Hematopoietic multipotent progenitor cell treated with erythropoietin and hydrocortisone succinate and interleukin-3 and kit ligand, for 6 days (in vitro differentiated cells): Measurements from ENCODE around the gene UBA52.

Experiments used
- DNase-seq: peaks from one replicate; pipeline ENCODE4 v3.0.0-alpha.2; 2015

Gene UBA52

DNA sequence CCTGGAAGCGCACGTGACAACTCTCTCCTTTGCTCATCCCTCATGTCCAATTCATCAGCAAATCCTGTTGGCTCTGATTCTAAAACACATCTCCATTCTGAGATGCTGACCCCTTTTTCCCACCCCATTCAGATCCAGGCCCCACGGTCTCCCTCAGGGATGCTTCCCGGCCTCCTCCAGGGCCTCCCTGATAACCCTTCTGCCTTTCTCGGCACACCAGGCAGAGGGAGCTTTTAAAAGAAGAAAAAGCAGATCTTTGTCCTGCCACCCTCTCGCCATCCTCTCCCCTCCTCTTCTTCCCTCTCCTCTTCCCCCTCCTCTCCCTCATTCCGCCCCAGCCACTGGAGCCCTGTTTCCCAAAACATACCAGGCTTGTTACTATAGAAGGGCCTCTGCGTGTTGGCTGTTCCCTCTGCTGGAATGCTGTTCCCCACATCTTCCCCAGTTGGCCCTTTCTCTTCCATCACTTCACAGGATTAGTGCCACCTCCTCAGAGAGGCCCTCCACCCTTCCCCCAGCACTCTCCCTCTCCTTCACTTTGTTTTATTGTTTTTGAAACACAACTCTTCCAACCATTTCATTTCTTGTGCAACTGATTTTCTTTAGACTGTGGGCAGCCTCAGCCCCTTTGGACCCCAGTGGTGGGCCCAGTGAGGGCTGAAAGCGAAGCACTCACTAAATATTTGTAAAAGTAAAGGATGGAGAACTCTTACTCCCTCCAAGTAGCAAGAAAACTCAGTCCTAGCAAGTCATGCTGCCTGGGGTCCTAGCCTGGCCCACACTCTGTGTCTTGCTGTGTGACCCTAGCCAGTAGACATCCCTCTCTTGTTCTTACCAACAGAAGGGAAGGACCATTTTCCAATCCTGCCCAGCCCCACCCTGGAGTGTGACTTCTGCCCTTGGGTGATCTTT, 37.4 kb downstream of the UBA52 start:
- no peak for DNase-seq

DNA sequence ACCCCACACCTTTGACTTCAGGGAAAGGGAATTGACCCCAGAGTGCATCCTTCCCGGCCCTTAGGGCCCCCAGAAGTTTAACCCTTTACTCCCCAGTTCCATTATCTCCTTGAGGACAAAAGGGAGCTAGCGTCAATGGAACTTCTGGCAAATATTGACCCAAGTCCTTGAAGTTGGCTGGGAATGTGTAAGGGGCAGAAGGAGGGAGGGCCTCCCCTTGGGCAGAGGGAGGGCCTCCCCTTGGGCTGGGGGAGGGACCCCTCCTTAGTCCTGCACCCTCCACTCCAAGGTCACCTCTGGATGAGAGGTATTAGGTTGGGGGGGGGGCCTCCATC, 38.0 kb downstream of the UBA52 start:
- DNase-seq = no peak

DNA sequence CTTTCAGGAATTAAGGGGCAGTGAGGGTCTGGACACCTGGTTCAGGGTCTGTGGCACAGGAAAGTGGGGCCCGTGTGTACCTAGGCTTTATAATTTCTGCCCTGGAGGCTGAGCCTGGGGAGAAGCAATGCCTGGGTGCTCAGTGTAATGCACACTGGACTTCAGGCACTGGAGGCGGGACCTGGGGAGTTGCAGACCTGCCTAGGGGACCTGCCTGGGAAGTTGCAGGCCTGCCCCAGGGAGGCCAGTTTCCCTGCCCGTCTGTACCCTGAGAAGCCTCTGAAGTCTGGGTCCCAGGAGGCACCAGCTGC, 38.5 kb downstream of the UBA52 start:
- no peak for DNase-seq

DNA sequence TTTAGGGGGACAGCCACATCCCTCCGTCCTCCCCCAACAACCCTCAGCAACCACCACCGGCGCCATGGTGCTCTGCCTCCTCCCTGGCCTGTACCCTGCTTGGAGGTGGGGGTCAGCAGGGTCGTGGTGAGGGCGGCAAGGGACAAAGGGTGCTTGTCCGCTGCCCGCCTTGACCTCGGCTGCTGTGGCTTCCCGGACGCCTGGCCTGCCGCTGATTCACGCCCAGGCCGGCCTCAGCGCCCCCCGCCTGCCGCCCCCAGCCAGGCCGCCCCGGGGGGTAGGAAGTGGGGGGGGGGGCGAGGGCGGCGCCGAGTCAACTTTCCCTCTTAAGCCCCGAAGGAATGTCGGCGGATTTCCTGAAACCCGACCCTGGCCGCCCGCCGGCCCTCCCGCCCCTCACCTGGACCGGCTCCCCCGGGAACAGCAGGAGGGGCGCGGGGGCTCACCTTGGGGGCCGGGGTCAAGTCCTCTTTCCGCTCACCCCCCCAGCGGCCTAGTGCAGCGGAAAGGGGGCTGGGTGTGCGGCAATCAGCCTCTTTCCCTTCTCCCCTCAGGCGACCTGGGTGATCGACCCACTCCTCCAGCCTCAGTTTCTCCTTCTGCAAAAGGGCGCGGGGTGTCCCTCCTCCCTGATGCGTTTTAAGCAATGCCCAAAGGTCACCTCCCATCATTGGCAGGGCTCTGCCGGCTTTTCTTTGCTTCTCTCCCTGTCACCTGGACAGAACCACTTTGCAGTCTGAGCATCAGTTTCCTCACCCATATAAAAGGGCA, 39.1 kb downstream of the UBA52 start:
- no peak for DNase-seq

DNA sequence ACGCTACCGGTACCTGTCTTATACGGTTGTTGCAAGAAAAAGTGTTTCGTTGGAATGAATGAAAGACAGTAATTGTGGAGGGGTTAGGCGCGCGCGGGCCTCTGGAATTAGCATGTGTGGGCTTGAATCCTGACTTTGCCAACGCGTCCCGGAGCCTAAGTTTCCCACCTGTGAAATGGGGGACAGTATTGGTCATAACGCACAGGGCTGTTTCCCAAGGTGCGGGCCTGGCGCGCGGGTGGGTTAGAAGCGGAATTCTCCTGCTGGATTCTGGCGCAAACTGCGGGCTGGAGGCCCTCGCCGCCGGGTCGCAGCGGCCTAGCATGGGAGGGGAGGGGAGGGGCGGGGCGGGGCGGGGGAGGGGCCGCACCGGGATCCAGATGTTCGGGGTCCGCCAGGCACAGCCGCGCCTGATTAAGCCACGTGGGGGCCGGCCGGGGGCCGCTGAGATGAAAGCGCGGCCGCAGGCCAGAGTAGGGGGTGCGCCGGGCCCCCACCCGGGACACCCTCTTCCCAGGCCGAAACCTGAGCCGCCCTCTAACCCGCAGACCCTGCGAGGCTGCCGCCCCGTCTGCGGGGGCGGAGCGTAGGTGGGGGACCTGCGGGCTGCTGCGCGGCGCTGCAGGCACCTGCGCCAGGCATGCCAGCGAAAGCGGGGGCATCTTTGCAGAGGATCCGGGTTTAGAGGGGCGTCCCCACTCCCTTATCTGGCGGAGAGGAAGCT, 39.8 kb downstream of the UBA52 start:
- no peak for DNase-seq

DNA sequence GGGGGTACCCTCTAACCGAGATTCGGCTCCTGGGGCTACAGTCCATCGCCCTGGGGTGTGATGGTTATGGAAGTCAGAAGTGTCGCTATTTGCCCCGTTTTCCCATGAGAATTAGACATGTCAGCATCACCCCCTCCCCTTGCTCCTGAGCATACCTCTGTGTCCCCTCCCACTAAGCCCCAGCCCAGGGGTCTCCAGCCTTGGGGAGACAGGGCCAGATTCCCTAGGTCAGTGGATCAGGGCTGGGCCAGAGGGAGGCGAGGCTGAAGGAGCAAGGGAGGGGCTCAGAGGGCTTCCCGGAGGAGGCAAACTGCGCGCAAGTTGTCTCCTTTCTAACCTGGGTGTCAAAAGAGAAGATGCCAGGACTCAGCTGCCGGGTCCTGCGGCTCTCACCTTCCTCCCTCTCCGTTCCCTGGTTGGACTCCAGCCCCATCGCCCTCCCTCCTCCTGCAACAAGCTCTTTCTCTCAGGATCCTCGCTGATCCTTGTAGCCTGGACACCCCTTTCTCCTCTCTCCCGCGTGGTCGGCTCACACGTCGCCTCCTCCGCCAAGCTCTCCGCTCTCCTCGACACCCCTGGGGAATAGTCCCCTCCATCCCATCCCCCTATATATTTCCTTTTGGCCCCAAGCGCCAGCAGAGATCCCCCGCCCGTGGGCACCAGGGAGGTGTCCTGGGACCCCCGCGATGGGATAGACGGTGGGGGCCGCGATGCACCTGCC, 40.6 kb downstream of the UBA52 start:
- no peak for DNase-seq

DNA sequence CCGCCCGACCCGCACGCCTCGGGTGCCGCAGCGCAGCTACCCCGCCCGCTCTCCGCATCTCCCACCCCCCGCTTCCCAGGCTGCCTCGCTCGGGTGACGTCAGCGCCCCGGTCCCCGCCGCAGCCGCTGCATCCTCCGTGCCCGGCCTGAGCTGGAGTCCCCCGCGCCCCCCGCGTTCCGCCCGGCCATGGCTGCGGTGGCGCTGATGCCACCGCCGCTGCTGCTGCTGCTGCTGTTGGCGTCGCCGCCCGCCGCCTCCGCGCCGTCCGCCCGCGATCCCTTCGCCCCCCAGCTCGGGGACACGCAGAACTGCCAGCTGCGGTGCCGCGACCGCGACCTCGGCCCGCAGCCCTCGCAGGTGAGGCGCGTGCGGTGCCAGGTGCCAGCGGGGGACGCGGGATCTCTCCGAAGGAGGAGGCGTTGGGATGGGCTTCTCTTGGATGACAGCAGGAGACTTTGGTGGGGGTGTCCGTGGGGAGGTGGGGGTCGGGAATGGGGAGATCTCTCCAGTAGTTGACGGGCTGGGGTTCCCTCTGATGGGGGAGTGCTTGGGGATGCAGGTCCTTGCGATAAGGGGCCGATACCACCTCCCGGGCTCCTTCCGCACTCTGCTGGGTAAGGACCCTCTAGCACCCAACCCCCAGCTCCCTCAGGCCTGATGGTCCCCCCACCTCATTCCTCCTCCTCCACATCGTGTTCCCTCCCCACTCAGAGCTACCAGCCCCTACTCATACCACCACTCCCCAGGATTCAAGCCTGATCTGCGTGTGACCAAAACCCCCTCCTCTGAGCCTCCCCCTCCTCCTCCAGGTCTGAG, 41.3 kb downstream of the UBA52 start, which contains the start of gene TMEM59L:
Gene TMEM59L (plus strand): TSS at position 99 of the 817 bp plus-strand sequence. CDS start 89 bp downstream, at position 188.
- no peak for DNase-seq

DNA sequence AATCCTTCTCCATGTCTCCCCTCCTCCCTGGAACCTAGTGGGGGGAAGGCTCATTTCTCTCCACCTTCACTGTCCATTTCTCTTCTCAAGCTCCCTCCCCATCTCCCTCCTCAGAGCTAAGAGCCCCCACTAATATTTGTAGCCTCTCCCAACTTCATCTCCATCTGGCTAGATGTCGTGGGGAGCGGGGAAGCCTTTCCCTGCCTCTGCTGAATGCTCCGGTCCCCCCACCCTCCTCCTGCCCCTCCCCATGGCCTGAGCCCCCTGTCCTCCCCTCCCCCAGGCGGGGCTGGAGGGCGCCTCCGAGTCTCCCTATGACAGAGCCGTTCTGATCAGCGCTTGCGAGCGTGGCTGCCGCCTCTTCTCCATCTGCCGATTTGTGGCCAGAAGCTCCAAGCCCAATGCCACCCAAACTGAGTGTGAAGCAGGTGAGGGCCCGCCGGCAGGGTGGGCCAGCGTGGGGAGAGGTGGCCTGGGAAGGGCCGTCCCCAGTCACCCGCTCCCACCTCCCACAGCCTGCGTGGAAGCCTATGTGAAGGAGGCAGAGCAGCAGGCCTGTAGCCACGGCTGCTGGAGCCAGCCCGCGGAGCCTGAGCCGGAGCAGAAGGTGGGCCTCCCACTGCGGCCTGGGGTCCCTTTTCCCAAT, 42.1 kb downstream of the UBA52 start:
- no peak for DNase-seq

DNA sequence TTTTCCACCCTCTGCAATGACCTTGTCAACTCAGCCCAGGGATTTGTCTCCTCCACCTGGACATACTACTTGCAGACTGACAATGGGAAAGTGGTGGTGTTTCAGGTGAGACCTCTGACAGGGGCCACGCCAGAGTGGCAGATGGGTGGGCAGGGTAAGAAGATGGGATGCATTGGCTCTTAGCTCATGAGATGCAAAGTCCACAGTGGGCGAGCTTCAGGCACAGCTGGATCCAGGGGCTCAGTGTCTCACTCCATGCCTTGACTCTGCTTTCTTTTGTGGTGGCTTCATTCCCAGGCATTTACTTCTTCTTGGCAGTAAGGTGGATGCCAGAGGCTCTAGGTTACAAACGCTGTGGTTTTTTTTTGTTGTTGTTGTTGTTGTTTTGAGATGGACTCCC, 44.4 kb downstream of the UBA52 start:
- DNase-seq = no peak

DNA sequence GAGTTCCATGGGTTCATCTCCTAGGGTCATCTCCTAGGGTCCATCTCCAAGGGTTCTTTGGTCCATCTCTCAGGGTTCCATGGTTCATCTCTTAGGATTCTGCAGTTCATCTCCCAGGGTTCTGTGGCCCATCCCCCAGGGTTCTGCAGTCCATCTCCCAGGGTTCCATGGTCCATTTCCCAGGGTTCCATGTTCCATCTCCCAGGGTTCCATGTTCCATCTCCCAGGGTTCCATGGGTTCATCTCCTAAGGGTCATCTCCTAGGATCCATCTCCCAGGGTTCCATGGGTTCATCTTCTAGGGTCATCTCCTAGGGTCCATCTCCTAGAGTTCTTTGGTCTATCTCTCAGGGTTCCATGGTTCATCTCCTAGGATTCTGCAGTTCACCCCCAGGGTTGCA, 45.9 kb downstream of the UBA52 start:
- no peak for DNase-seq

DNA sequence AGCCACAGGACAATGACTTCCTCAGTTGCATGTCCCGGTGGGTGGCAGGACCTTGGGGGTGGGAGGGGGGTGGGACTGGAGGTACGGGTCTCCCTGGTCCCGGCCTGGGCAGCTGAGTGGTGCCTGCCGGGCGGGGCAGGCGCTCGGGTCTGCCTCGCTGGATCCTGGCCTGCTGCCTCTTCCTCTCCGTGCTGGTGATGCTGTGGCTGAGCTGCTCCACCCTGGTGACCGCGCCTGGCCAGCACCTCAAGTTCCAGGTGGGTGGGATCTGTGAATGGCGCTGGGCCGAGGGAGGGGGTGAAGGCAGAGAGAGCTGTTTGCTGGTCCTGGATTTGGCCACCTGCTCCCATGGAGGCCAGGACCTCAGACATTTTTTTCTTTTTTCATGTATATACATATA, 46.6 kb downstream of the UBA52 start:
- DNase-seq = no peak

DNA sequence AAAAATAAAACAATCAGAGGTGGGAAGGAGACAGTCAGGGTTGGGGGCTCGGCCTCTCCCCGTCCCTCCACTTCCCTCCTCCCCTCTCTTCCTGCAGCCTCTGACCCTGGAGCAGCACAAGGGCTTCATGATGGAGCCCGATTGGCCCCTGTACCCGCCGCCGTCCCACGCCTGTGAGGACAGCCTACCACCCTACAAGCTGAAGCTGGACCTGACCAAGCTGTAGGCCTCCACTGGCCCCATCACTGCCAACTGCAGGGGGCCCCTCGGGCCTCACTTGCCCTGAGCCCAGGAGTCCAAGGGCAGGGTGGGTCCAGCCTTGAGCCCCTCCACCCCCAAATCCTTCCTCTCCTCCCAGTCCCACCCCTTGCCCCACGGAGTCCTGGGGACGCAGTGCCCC, 48.7 kb downstream of the UBA52 start:
- no peak for DNase-seq

DNA sequence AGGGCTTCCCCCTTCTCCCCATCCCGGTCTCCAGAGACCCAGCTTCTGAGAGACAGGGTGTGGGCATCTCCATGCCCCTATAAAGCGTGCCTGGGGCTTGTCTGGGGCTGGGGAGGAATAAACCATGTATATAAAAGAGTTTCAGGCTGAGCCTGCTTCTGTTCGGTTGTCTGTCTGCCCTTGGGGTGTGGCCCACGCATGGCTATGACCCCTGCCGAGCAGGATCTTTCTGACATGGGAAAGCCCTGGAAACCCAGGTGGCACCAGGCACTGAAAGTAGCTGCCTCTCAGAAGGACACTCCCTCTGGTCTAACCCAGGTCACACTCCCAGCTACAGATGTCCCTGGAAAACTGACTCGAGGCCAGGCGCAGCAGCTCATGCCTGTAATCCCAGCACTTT, 49.2 kb downstream of the UBA52 start:
- no peak for DNase-seq

DNA sequence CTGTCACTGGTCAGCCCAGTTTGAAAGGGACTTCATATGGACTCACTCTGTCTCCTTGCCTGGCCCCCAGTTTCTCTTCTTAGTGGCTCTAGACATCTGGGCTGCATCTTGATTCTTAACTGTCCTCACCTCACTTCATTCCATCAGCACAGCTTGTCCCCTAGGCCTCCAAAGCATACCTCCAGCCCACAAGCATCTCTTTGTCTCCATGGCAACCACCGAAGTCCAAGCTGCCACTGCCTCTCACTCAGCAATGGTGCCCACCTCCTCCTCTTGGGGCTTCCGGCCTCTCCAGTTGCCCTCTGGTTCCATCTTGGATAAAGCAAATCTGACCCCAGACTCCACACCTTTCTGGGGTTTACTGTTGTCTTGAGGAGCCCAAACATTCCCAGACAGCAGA, 55.2 kb downstream of the UBA52 start:
- no peak for DNase-seq
